ENCODE data around the gene OCA2.

GRCh38 chr15:27762471-27762870, 336.6 kb downstream of the OCA2 start:
- TF ChIP-seq CTCF (IDR thresholded peaks at IDR 0.05) (no peak), POLR2A (IDR thresholded peaks at IDR 0.05) (no peak)

Measured in vagina (tissue), 2 donors.